SH-SY5Y (cell line): ENCODE results near the gene MAG.

ENCODE experiments used
- GATA2 ChIP-seq: IDR thresholded peaks from 2 replicates; pipeline ENCODE4 v1.6.1; 2011; ENCODE audit warnings: mild to moderate bottlenecking, low read depth, low read length
- GATA3 ChIP-seq: IDR thresholded peaks from 2 replicates; pipeline ENCODE4 v1.6.1; 2011; ENCODE audit warnings: low read depth, mild to moderate bottlenecking, low read length, moderate library complexity

- TF ChIP-seq GATA3: no peak
- no peak for TF ChIP-seq GATA2
These were observed 26.0 kb upstream of the MAG start for GRCh38 chr19:35265900-35266519.
